K562 treated with DMSO at 1 percent for 4 hours (cell line): ENCODE data around the gene LRRTM3. TPM values are rescaled to one million over a fixed set of nuclear protein-coding genes. Genes with fewer than 3 reads are reported as not detected.

Source experiments
- total RNA-seq: library from RNA; unstranded; fragments of 300-600 nt; gene quantifications from 2 replicates; pipeline ENCODE4 v1.2.3, GENCODE V29; 2022; ENCODE audit not compliant: insufficient read depth

Gene LRRTM3
- total RNA-seq: not detected in 2 replicates

GRCh38 chr10:66925896-66926715 is at the start of gene LRRTM3:
Gene LRRTM3 (plus strand): TSS chr10:66926036.

